ENCODE data around the gene P3H4.

P3H4 gene

DNA sequence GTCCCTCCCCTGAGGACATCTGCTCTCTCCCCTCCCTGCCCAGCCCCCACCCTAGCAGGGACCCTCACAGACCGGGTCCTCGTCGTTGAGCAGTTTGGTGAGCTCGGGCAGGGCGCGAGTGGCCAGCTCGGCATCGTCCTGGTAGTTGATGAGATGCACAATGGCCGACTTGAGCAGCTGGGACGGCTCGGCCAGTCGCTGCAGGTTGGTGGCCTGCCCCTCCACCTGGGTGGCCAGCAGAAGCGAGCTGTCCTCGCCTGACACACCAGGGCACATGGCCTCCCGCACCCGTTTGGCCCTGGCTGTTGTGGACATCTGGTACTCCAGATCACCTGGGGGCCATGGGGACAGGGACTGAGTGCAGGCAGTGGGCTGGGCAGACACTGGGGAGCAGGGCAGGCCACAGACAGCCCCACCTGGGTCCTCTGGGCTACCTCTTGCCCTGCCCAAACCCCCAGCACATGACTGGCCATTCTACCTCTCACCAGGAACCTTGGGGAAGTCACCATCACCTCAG lies 42.3 kb downstream of the P3H4 start:
- DNase-seq, result no peak

DNA sequence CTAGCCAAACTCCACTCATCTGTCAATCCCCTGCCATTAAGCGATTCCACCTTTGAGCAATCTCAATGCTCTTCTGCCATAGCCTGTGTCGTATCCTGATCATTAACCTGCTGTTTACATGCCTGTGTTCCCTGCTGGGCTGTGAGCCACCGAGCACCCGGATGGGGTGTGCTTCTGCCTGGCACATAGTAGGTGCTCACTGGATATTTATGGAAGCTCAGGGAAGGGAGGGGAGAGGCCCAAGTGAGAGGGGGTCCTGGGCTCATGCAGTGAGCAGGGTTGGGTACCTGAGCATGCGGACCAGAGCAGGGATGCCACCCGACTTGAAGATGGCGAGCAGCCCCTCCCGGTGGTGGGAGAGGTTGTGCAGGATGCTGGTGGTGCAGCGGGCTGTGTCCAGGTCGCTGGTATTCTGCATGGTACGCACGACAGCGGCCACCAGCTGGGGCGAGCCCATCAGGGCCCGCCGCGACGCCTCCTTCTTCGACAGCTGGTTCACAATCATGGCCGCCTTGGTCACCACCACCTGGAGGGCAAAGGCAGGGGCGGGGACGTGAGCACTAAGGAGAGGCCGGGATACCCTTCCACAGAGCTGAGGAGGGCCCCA lies 43.0 kb downstream of the P3H4 start:
- DNase-seq, result no peak

DNA sequence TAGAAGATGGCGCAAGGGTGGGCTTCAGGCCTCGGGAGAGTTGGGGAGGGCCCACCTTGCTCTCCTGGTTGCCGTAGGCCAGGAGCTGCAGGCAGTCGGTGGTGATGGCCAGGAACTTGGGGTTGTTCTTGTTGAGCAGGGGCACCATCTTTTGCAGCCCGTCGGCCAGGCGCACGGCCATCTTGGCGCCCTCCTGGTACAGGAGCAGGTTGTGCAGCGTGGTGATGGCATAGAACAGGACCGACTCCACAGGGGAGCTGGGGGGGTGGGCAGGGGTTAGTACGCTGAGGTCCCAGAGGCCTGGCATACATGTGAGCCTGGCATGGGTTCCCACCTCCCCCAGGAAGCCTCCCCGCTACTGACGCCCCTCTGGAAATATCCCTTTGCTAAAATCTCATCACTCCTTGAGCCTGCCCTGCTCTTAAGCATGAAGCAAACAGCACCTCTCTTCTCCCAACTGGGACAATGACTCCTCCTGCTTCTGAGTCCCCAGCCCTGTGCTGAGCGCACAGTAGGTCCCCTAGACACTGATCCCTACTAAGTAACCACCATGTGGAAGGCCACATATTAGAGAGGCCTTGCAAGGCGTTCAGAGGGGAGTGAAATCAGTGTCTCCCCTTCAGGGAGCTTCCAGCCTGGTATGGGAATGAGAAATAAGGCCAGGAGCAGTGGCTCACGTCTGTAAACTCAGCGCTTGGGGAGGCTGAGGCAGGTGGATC lies 44.3 kb downstream of the P3H4 start:
- DNase-seq, result no peak

DNA sequence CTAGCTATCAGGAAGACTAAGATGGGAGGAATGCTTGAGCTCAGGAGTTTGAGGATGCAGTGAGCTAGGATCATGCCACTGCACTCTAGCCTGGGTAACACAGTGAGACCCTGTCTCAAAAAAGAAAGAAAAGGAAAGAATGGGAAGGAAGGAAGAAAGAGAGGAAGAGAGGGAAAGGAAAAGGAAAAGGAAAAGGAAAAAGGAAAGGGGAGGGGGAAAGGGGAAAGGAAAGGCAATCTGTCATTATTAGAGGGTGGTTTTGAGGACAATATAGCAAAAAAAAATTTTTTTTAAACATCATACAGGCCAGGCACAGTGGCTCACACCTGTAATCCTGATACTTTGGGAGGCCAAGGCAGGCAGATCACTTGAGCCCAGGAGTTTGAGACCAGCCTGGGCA lies 45.6 kb downstream of the P3H4 start:
- no peak for DNase-seq

DNA sequence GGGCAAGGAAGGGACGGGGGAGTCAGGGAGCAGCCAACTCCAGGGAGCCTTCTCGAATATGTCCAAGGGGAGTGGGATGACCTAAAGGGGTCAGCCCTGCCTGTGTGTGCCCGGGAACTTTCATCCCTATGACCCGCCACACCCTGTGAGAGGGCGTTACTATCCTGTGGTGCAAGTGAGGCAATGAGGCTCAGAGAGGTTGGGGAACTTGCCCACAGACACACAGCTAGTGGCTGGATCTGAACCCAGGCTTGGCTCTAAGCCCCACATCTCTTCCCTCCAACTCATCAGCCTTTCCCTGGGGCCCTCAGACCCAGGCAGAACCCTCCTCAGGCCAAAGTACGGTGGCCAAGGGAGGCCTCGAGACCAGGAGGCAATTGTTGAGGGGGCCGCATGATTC lies 48.4 kb downstream of the P3H4 start:
- DNase-seq, result no peak

GRCh38 chr17:41762841-41763240 lies 48.9 kb downstream of the P3H4 start:
- no peak for DNase-seq

GRCh38 chr17:41762391-41762790 lies 49.4 kb downstream of the P3H4 start:
- no peak for DNase-seq

GRCh38 chr17:41760878-41761277 lies 50.9 kb downstream of the P3H4 start:
- DNase-seq, result no peak

GRCh38 chr17:41758601-41759000 lies 53.1 kb downstream of the P3H4 start:
- DNase-seq, result no peak

- DNase-seq, result no peak
These were observed 57.7 kb downstream of the P3H4 start for GRCh38 chr17:41754066-41754465.

All from fibroblast of upper back skin (primary cell).